HepG2 (cell line): ENCODE measurements around the gene SMIM12. TPM values are rescaled to one million over a fixed set of nuclear protein-coding genes. Genes with fewer than 3 reads are reported as not detected.

Experiments
- ARID5B ChIP-seq: IDR thresholded peaks from 2 replicates; pipeline ENCODE4 v1.4.0; 2020; ENCODE audit warnings: mild to moderate bottlenecking, missing genetic modification reagents
- CHD4 ChIP-seq: fragments of 200-600 bp; sonication (generic); IDR thresholded peaks from 2 replicates; pipeline ENCODE4 v1.7.0; 2017; ENCODE audit warnings: mild to moderate bottlenecking, low read length, borderline replicate concordance
- EED ChIP-seq: sonication (generic); formaldehyde crosslinking; IDR thresholded peaks from 2 replicates; pipeline ENCODE4 v1.5.0; 2020; ENCODE audit warnings: mild to moderate bottlenecking, missing genetic modification reagents
- HNF4G ChIP-seq, 2 experiments: sonication (generic) in 1 of 2; formaldehyde crosslinking in 1 of 2; IDR thresholded peaks; 2 replicates each; pipeline versions ENCODE4 v1.4.0 to v1.6.1; 2011 to 2020; ENCODE audit warnings: borderline replicate concordance in 2 of 2, low read depth in 2 of 2, mild to moderate bottlenecking in 2 of 2, low read length in 1 of 2, missing genetic modification reagents in 1 of 2, moderate library complexity in 1 of 2
- MXD3 ChIP-seq: IDR thresholded peaks from 2 replicates; pipeline ENCODE4 v1.6.1; 2016; ENCODE audit warnings: mild to moderate bottlenecking, missing biosample characterization, missing genetic modification reagents
- PPARG ChIP-seq: conservative IDR thresholded peaks from 2 replicates; pipeline ENCODE4 v1.6.1; 2016; ENCODE audit warnings: missing biosample characterization, missing genetic modification reagents
- PRMT3 ChIP-seq: sonication (generic); formaldehyde crosslinking; IDR thresholded peaks from 2 replicates; pipeline ENCODE4 v1.8.1; 2022; ENCODE audit warnings: low read depth, mild to moderate bottlenecking, moderate library complexity, missing genetic modification reagents, borderline replicate concordance
- RAD21 ChIP-seq: fragments of 450-650 bp; formaldehyde crosslinking; IDR thresholded peaks from 2 replicates; pipeline ENCODE4 v1.5.0; 2020; ENCODE audit warnings: mild to moderate bottlenecking
- RFX3 ChIP-seq: IDR thresholded peaks from 2 replicates; pipeline ENCODE4 v1.6.1; 2016; ENCODE audit warnings: missing biosample characterization, missing genetic modification reagents
- SMAD1 ChIP-seq: sonication (generic); formaldehyde crosslinking; IDR thresholded peaks from 2 replicates; pipeline ENCODE4 v1.4.0; 2020; ENCODE audit warnings: missing genetic modification reagents, low read depth, mild to moderate bottlenecking, borderline replicate concordance
- SOX13 ChIP-seq, 3 experiments: fragments of 450-650 bp in 1 of 3; sonication (generic) in 1 of 3; formaldehyde crosslinking in 1 of 3; IDR thresholded peaks in 2 of 3; conservative IDR thresholded peaks in 1 of 3; 2 replicates each; pipeline versions ENCODE4 v1.5.0 to v1.6.1; 2016 to 2020; ENCODE audit warnings: antibody characterized with exemption in 1 of 3, mild to moderate bottlenecking in 1 of 3, missing compliant biosample characterization in 1 of 3, missing genetic modification reagents in 1 of 3, moderate library complexity in 1 of 3
- TBP ChIP-seq: sonication (generic); formaldehyde crosslinking; IDR thresholded peaks from 2 replicates; pipeline ENCODE4 v1.5.0; 2020; ENCODE audit warnings: missing genetic modification reagents
- ZBTB33 ChIP-seq: sonication (generic); formaldehyde crosslinking; IDR thresholded peaks from 2 replicates; pipeline ENCODE4 v1.4.0; 2020; ENCODE audit warnings: missing genetic modification reagents
- ZBTB38 ChIP-seq: sonication (generic); formaldehyde crosslinking; IDR thresholded peaks from 2 replicates; pipeline ENCODE4 v1.5.1; 2020; ENCODE audit warnings: mild to moderate bottlenecking, missing genetic modification reagents
- ZBTB7B ChIP-seq: sonication (generic); formaldehyde crosslinking; IDR thresholded peaks from 2 replicates; pipeline ENCODE4 v1.4.0; 2020; ENCODE audit warnings: missing genetic modification reagents
- ZFP36 ChIP-seq: fragments of 150-350 bp; IDR thresholded peaks from 2 replicates; pipeline ENCODE4 v1.6.1; 2018; ENCODE audit warnings: borderline replicate concordance, low read length, low read depth; ENCODE audit not compliant: partially characterized antibody
- ZFX ChIP-seq: sonication (generic); formaldehyde crosslinking; IDR thresholded peaks from 2 replicates; pipeline ENCODE4 v1.4.0; 2020; ENCODE audit warnings: mild to moderate bottlenecking, low read depth, missing genetic modification reagents, moderate library complexity
- ZNF12 ChIP-seq: sonication (generic); formaldehyde crosslinking; IDR thresholded peaks from 2 replicates; pipeline ENCODE4 v1.5.0; 2020; ENCODE audit warnings: missing genetic modification reagents
- ZNF331 ChIP-seq: sonication (generic); formaldehyde crosslinking; IDR thresholded peaks from 2 replicates; pipeline ENCODE4 v1.4.0; 2020; ENCODE audit warnings: missing genetic modification reagents
- polyA plus RNA-seq, 8 experiments: library from polyadenylated mRNA; depleted of rRNA in 3 of 8; stranded (reverse) in 7 of 8; unstranded in 1 of 8; fragments of >200 nt; fragmentation: Illumina TruSeq in 4 of 8; extraction: Trizol in 4 of 8; gene quantifications; 2 replicates each; pipeline versions ENCODE4 v1.2.1 to v1.2.3, GENCODE V29; 2011 to 2016; ENCODE audit warnings: low read depth in 4 of 8, missing spikeins in 1 of 8, mixed read lengths in 1 of 8; ENCODE audit not compliant: insufficient read depth in 1 of 8
- total RNA-seq, 5 experiments: library from RNA; depleted of rRNA; stranded (reverse); fragments of >200 nt; fragmentation: Illumina TruSeq; extraction: Trizol; gene quantifications; 2 replicates each; pipeline ENCODE4 v1.2.3, GENCODE V29; 2016; ENCODE audit warnings: low read depth in 1 of 5
- TF ChIP-seq, protein P1 (sequence below): sonication (generic); formaldehyde crosslinking; IDR thresholded peaks from 2 replicates; pipeline ENCODE4 v1.8.1; 2023; ENCODE audit warnings: mild to moderate bottlenecking, inconsistent platforms, moderate library complexity, missing genetic modification reagents, borderline replicate concordance

The SMIM12 gene
- total and polyA plus RNA-seq, 2 of the 13 experiments (the other 11 are each of a cell fraction or from before 2014, with no cell fraction given) = 20.1 to 41.3 TPM

- TF ChIP-seq ZBTB33 (CRISPR knock-in tag) (peak; percentile 91), SOX13 (IDR thresholded peaks at IDR 0.05) (no peak), SOX13 (CRISPR knock-in tag; conservative IDR thresholded peaks at IDR 0.05 in 1 of 2, IDR thresholded peaks at IDR 0.05 in 1 of 2) (no peak), ARID5B (peak; percentile 51; the same call in 1 of the 2 replicates), MXD3 (CRISPR knock-in tag) (peak; percentile 29; the same call in 1 of the 2 replicates), SMAD1 (CRISPR knock-in tag) (no peak), PRMT3 (CRISPR knock-in tag) (no peak), EED (CRISPR knock-in tag) (no peak), ZNF331 (CRISPR knock-in tag) (0 out of 2 replicates have a peak, but pooled peaks have one; percentile 15), CHD4 (no peak), ZBTB38 (CRISPR knock-in tag) (peak; percentile 33), ZBTB7B (CRISPR knock-in tag) (peak; percentile 51; the same call in 1 of the 2 replicates), HNF4G (IDR thresholded peaks at IDR 0.05; ENCODE audit: borderline replicate concordance, low read depth, low read length) (no peak), HNF4G (CRISPR knock-in tag; IDR thresholded peaks at IDR 0.05; ENCODE audit: borderline replicate concordance, low read depth) (no peak), ZNF12 (CRISPR knock-in tag) (peak; percentile 42; the same call in 1 of the 2 replicates), RAD21 (CRISPR knock-in tag) (peak; percentile 50), RFX3 (CRISPR knock-in tag) (no peak), PPARG (CRISPR knock-in tag) (0 out of 2 replicates have a peak, but pooled peaks have one; percentile 26), TBP (CRISPR knock-in tag) (no peak), ZFP36 (no peak), ZFX (CRISPR knock-in tag) (peak; percentile 45)
- TF ChIP-seq, protein P1, sequence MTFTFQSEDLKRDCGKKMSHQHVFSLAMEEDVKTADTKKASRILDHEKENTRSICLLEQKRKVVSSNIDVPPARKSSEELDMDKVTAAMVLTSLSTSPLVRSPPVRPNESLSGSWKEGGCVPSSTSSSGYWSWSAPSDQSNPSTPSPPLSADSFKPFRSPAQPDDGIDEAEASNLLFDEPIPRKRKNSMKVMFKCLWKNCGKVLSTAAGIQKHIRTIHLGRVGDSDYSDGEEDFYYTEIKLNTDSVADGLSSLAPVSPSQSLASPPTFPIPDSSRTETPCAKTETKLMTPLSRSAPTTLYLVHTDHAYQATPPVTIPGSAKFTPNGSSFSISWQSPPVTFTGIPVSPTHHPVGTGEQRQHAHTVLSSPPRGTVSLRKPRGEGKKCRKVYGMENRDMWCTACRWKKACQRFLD (CRISPR knock-in tag) = 0 out of 2 replicates have a peak, but pooled peaks have one; percentile 42
Measured at GRCh38 chr1:34865981-34866761, 6.6 kb upstream of the SMIM12 start (continued).
